ENCODE measurements around the gene AEBP2.
"Not testable (repeated sequence)": the region's sequence is repeated elsewhere in the genome, so short reads cannot be mapped to it uniquely, and the experiment has no call there.

The AEBP2 gene

DNA sequence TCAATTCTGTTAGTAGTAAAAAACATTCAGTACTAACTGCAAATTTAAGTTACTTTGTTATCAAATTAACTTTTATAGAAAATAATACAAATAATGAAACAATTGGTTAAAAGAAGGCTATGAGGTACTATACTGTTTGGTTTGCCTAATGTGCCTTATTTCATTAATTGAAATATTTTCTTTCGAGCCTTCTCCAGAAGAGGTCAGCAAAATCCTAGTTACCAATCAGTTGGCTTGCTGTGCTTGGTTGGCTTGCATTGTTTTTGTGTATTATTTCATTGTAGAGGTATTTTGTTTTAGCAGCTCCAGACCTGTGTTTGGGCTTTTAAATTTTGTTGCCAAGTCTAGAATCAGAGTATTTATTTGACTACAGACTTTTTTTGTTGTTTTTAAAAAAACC, 68.5 kb downstream of the AEBP2 start:
- DNase-seq (ENCODE audit: low spot score) = no peak

- DNase-seq (ENCODE audit: low spot score) = no peak
Observed at GRCh38 chr12:19510461-19510860, 71.2 kb downstream of the AEBP2 start.

- DNase-seq (ENCODE audit: low spot score) = no peak
Observed at GRCh38 chr12:19515179-19515578, 75.9 kb downstream of the AEBP2 start.

- no peak for DNase-seq (ENCODE audit: low spot score)
Observed at GRCh38 chr12:19517583-19517982, 78.3 kb downstream of the AEBP2 start.

DNA sequence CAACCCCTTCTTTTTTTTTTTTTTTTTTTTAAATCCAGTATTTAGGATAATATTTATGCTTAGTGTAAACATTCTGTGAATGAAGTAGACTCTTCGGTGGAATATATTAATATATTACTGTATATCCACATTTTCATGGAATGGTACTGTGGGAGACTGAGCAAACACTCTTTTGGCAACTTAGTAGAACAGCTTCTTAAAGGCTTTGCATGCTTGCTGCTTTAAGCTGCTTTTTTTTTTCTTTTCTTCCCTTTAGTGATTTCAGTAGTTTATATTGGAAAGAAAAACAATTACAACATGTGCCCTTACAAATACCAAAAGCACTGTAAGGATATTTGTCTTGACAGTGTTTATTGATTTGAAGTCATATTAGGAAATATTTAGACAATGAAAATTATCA, 78.9 kb downstream of the AEBP2 start:
- no peak for DNase-seq (ENCODE audit: low spot score)

GRCh38 chr12:19520646-19521415, 81.5 kb downstream of the AEBP2 start:
- DNase-seq (ENCODE audit: low spot score) = no peak

GRCh38 chr12:19525274-19525673, 86.0 kb downstream of the AEBP2 start:
- no peak for DNase-seq (ENCODE audit: low spot score)

DNA sequence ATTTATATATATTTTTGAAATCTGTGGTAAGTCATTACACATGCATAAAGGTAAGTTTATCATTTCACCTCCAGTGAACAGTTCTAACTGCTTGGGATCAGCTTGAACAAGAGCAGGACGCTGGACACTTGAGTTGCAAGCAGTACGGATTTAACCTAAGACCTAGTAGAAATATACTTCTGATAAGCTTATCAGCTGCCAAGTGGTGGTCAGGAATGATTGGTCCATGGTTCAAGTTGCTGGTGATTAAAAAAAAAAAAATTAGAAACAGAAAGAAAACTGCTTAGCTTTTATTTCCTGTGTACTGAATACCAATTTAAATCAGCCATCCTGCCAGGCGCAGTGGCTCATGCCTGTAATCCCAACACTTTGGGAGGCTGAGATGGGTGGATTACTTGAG, 88.6 kb downstream of the AEBP2 start:
- no peak for DNase-seq (ENCODE audit: low spot score)

DNA sequence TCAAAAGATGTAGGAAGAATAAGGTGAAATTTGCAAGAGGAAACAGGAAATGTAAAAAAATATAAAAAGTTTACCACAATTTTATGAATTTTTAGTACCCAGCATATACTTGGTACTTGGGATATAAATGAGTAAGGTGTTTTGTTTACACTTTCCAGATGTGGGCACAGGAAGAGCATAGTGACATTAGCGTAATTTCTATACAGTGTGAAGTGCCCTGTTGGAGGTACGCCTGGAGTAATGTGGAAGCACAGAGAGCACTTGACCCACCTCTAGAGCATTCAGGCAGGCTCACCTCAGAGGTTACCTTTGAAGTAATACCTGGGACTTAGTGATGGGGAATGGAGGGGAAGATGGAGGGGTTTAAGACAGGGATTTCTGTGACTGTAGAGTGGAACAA, 89.5 kb downstream of the AEBP2 start:
- no peak for DNase-seq (ENCODE audit: low spot score)

DNA sequence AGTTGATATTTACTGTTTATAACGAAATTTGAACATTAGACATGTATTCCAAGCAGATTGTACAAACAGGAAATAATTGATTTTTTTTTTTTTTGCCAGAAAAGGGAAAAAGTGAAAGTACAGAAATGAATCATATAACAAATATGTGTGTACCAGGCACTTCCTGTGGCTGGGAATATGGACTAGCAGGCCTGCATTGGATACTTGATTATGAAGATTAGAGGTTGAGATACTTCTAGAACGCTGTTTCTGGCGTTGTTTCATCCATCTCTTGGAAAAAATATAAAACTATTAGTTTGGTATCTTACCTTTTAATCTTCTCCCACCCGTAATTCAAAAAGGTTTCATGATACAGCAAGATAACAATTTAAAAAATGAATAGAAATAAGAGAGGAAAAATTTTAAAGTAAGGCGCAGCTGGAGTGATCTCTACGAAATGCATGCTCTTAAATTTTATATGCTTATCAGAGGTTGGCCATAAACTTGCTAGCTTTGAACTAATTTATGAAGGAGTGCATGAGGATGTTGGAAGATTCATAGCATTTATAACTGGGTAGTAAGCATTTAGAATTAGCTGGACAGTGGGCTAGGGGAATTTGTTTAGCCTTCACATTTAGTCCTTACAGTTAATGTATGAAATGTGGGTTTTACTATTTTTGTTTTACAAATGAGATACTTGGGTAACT, 90.8 kb downstream of the AEBP2 start:
- DNase-seq (ENCODE audit: low spot score) = peak; percentile 35

DNA sequence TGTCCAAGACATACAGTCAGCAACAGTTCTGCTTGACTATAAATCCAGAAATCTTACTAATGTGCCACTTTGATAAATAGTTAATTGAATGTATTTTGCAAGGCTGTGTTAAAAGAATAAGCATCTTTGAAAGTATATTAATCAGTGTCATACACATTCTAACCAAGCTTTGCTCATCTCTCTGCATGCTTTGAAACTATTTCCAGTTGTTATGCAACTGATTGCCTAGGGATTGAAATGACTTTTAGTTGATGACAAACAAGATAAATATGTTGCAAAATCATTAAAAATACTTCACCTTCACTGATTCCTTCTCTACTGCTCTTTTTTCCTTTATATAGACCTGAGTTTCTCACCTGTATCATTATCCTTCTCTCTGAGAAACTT, 91.3 kb downstream of the AEBP2 start:
- no peak for DNase-seq (ENCODE audit: low spot score)

GRCh38 chr12:19533567-19533966, 94.3 kb downstream of the AEBP2 start:
- no peak for DNase-seq (ENCODE audit: low spot score)

- DNase-seq (ENCODE audit: low spot score) = no peak
Observed at GRCh38 chr12:19539071-19539470, 99.8 kb downstream of the AEBP2 start.

DNA sequence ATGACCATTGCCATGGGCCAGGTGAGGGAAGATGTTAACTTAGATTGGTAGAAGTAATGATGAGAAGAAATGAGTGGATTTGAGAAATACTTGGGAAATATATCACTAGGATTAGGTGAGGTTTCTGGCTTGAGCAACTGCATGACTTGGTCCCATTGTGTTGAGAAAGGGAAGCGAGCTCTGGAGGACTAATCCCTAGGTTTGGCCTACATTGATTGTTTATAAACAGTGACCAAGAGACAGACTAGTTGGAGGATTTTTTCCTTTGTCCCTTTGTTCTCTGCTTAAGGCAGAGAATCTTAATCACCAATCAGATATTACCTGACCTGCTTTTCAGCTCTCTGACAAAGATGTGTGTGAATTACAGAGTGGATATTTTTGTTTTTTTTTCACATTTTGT, 100.5 kb downstream of the AEBP2 start:
- no peak for DNase-seq (ENCODE audit: low spot score)

GRCh38 chr12:19542606-19543005, 103.3 kb downstream of the AEBP2 start:
- DNase-seq (ENCODE audit: low spot score) = no peak

- DNase-seq (ENCODE audit: low spot score) = no peak
Observed at GRCh38 chr12:19544353-19544752, 105.1 kb downstream of the AEBP2 start.

GRCh38 chr12:19545301-19545700, 106.0 kb downstream of the AEBP2 start:
- DNase-seq (ENCODE audit: low spot score) = no peak

GRCh38 chr12:19546027-19546426, 106.7 kb downstream of the AEBP2 start:
- no peak for DNase-seq (ENCODE audit: low spot score)

DNA sequence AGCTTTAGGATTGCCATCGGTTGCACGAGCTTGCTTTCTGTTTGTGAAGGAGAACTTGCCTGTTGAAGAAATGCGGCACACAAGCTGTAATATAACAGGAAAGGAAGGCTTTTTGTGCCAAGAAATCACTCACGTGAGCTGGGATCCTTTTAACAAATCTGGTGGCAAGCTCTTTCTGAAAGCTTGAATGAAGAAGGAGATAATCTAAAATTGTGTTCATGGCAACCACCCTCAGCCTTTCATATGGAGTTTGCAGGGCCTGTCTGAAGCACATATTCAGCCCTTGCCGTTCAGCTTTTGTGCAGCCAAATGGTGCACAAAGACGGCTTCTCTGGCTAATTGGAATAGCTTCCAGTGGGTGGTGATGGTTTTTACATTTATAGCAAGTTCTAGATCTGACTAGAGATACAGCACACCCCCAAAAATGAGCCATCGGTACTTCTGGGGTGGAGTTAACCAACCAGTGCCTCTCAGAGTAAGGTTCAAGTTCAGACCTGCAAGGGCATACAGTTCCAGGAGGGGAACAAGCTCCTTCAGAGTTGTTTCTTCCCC, 107.4 kb downstream of the AEBP2 start:
- no peak for DNase-seq (ENCODE audit: low spot score)

DNA sequence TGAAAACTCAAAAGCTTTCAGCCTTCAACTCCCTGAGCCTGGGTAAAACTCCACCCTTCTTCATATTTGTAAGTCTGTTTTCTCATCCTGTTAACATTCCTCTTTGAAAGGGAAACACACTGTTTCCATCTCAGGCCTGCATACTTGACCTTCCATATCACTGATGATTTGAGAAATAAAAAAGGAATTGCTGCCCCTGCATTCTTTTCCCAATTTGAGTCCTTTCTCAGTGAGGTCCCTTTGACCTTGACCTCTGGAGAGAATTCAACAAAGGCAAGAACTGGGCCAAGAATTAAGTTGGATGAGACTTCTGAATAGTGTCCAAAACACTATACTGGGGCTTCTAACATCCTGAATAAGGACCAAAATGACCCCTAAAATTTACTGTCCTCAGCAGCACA, 108.0 kb downstream of the AEBP2 start:
- DNase-seq (ENCODE audit: low spot score) = no peak

DNA sequence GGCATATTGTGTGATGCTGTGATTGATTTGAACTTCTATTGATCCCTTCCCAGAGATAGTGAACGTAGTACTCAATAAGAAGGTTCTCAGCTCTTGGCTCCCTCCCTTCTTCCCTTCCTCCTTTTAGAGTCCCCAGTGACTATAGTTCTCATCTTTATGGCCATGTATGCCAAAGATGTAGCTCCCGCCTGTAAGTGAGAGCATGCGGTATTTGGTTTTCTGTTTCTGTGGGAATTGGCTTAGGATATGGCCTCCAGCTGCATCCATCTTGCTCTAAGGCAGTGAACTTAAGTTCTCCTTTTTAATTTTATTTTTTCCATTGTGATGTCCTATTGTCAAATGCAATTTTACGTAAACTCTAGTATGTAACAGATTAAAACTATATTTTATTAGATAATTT, 109.5 kb downstream of the AEBP2 start:
- no peak for DNase-seq (ENCODE audit: low spot score)

DNA sequence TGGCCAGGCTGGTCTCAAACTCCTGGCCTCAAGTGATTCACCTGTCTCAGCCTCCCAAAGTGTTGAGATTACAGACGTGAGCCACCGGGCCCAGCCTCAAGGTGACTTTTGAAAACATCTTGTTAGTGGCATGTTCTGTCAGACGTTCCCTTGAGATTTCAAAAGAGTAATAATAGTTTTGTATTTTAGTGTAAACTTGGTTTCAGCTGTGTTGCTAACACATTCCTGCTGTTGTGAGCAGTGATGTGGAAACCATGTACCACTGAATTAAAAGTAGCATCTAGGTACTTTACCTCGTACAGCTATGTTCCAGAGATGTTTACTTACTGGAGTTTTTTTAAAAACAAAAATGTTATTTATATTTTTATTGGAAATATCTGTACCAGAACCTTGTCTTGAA, 111.3 kb downstream of the AEBP2 start:
- DNase-seq (ENCODE audit: low spot score) = no peak

- not testable (repeated sequence) for DNase-seq (ENCODE audit: low spot score)
Observed at GRCh38 chr12:19552441-19553097, 113.3 kb downstream of the AEBP2 start.
